ENCODE measurements around the gene ARMC3.
"Not testable (repeated sequence)": the region's sequence is repeated elsewhere in the genome, so short reads cannot be mapped to it uniquely, and the experiment has no call there.

Gene ARMC3

DNA sequence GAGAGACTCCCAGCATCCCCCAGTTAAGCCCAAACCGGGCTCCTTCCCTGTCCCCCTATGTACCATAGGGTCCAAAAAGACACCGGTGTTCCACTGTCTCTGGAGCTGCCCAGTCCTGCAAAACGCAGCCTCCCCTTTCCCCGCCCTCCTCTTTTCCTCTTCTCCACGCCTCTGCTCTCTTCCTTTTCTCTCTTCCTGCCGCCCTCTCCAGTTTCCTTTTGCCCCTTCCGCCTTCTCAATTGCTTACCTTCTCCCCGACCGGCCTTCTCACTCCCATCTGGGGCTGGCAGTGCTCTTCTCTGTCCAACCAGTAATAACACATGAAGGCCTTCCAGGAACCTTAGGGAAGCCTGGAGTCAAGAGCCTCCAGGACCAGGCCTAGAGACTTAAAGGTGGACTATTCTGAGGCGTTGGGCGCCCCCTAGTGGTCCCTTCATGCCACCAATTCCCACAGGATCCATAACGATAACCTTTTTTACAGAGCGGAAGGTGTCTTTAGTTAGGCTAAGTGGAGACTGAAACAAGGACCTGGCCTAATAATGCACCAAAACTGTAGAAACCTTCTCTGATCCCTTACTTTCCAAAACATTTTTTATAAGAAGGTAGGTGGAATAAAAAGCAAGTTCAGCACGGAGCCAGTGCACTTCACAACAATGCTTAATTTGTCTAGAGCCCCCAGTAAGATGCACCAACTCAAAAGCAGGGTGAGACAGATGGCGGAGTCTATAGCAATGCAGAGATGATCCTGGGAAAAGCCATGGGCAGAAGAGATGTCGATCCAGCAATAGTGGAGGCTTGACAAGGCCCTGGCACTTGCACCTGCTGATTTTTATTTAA, 140.3 kb downstream of the ARMC3 start:
- no peak for TF ChIP-seq ISL1 (CRISPR knock-in tag; IDR thresholded peaks at IDR 0.05)
- no peak for TF ChIP-seq OSR1 (CRISPR knock-in tag; IDR thresholded peaks at IDR 0.05)
- no peak for TF ChIP-seq BACH2 (CRISPR knock-in tag; IDR thresholded peaks at IDR 0.05; ENCODE audit: borderline replicate concordance)
- TF ChIP-seq POU6F1 (CRISPR knock-in tag; IDR thresholded peaks at IDR 0.05; ENCODE audit: borderline replicate concordance, low read depth) = no peak
- no peak for TF ChIP-seq ESRRG (CRISPR knock-in tag; IDR thresholded peaks at IDR 0.05)
- no peak for TF ChIP-seq TOX (CRISPR knock-in tag; IDR thresholded peaks at IDR 0.05; ENCODE audit: borderline replicate concordance)
- no peak for TF ChIP-seq CSRNP3 (CRISPR knock-in tag; IDR thresholded peaks at IDR 0.05)
- no peak for TF ChIP-seq ZNF8 (CRISPR knock-in tag; IDR thresholded peaks at IDR 0.05)
- TF ChIP-seq CSDC2 (CRISPR knock-in tag; IDR thresholded peaks at IDR 0.05) = no peak
- TF ChIP-seq, protein P1, sequence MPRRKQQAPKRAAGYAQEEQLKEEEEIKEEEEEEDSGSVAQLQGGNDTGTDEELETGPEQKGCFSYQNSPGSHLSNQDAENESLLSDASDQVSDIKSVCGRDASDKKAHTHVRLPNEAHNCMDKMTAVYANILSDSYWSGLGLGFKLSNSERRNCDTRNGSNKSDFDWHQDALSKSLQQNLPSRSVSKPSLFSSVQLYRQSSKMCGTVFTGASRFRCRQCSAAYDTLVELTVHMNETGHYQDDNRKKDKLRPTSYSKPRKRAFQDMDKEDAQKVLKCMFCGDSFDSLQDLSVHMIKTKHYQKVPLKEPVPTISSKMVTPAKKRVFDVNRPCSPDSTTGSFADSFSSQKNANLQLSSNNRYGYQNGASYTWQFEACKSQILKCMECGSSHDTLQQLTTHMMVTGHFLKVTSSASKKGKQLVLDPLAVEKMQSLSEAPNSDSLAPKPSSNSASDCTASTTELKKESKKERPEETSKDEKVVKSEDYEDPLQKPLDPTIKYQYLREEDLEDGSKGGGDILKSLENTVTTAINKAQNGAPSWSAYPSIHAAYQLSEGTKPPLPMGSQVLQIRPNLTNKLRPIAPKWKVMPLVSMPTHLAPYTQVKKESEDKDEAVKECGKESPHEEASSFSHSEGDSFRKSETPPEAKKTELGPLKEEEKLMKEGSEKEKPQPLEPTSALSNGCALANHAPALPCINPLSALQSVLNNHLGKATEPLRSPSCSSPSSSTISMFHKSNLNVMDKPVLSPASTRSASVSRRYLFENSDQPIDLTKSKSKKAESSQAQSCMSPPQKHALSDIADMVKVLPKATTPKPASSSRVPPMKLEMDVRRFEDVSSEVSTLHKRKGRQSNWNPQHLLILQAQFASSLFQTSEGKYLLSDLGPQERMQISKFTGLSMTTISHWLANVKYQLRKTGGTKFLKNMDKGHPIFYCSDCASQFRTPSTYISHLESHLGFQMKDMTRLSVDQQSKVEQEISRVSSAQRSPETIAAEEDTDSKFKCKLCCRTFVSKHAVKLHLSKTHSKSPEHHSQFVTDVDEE (CRISPR knock-in tag; IDR thresholded peaks at IDR 0.05) = no peak
- no peak for TF ChIP-seq SNAI2 (CRISPR knock-in tag; IDR thresholded peaks at IDR 0.05)
- no peak for TF ChIP-seq ARNTL (CRISPR knock-in tag; IDR thresholded peaks at IDR 0.05; ENCODE audit: borderline replicate concordance, low read depth)
- no peak for TF ChIP-seq ZFP30 (CRISPR knock-in tag; IDR thresholded peaks at IDR 0.05)
- no peak for TF ChIP-seq ZNF70 (CRISPR knock-in tag; IDR thresholded peaks at IDR 0.05)
- TF ChIP-seq, protein P2, sequence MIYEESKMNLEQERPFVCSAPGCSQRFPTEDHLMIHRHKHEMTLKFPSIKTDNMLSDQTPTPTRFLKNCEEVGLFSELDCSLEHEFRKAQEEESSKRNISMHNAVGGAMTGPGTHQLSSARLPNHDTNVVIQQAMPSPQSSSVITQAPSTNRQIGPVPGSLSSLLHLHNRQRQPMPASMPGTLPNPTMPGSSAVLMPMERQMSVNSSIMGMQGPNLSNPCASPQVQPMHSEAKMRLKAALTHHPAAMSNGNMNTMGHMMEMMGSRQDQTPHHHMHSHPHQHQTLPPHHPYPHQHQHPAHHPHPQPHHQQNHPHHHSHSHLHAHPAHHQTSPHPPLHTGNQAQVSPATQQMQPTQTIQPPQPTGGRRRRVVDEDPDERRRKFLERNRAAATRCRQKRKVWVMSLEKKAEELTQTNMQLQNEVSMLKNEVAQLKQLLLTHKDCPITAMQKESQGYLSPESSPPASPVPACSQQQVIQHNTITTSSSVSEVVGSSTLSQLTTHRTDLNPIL (CRISPR knock-in tag; IDR thresholded peaks at IDR 0.05; ENCODE audit: low read depth) = no peak
- ATAC-seq = peak; percentile 97

DNA sequence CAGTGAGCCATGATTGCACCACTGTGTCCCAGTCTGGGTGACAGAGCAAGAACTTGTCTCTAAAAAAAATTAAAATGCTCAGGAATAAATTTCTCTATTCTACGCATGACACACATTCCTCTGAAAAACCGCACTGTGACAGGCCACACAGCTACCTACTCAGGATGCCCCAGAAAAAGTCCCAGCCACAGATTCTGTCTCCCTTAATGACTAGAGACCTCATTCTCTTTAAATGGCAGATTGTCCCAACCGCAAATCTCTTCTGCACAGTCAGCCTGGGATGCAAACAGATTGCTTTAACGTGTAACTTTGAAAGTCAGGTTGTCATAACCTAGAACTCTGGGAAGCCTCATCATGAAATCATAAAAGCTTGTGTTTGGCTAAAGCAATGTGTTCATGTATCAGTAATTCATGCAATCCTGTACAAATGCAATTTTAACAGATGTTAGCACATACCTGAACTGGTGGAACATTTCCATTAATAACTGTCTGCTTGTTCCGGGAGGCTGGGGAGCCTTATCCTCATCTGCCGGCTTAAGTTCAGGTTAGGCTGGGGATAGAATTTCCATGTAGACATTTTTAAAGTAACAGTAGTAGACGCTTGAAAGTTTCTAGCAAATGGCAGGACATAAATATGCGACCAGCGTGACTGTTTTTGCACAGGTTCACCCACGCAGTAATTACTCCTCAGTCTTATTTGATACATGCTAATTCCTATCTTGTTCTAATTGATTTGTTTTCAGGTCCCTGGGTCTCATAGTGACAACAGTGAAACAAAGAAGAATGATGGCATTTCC, 141.4 kb downstream of the ARMC3 start:
- TF ChIP-seq, protein P2 (CRISPR knock-in tag; IDR thresholded peaks at IDR 0.05; ENCODE audit: low read depth) = no peak
- TF ChIP-seq ZNF70 (CRISPR knock-in tag; IDR thresholded peaks at IDR 0.05) (no peak), PPARA (CRISPR knock-in tag; IDR thresholded peaks at IDR 0.05; ENCODE audit: borderline replicate concordance) (no peak), SNAI2 (CRISPR knock-in tag; IDR thresholded peaks at IDR 0.05) (no peak), TCF4 (CRISPR knock-in tag; IDR thresholded peaks at IDR 0.05; ENCODE audit: borderline replicate concordance) (no peak), ZNF565 (CRISPR knock-in tag; conservative IDR thresholded peaks at IDR 0.05; ENCODE audit: low read depth) (no peak), RARB (CRISPR knock-in tag; IDR thresholded peaks at IDR 0.05) (no peak), ZFP30 (CRISPR knock-in tag; IDR thresholded peaks at IDR 0.05) (no peak), ARNTL (CRISPR knock-in tag; IDR thresholded peaks at IDR 0.05; ENCODE audit: borderline replicate concordance, low read depth) (no peak)
- TF ChIP-seq, protein P1 (CRISPR knock-in tag; IDR thresholded peaks at IDR 0.05) = no peak
- TF ChIP-seq, protein P3, sequence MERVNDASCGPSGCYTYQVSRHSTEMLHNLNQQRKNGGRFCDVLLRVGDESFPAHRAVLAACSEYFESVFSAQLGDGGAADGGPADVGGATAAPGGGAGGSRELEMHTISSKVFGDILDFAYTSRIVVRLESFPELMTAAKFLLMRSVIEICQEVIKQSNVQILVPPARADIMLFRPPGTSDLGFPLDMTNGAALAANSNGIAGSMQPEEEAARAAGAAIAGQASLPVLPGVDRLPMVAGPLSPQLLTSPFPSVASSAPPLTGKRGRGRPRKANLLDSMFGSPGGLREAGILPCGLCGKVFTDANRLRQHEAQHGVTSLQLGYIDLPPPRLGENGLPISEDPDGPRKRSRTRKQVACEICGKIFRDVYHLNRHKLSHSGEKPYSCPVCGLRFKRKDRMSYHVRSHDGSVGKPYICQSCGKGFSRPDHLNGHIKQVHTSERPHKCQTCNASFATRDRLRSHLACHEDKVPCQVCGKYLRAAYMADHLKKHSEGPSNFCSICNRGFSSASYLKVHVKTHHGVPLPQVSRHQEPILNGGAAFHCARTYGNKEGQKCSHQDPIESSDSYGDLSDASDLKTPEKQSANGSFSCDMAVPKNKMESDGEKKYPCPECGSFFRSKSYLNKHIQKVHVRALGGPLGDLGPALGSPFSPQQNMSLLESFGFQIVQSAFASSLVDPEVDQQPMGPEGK (CRISPR knock-in tag; IDR thresholded peaks at IDR 0.05; ENCODE audit: borderline replicate concordance) = no peak
- ATAC-seq = no peak

DNA sequence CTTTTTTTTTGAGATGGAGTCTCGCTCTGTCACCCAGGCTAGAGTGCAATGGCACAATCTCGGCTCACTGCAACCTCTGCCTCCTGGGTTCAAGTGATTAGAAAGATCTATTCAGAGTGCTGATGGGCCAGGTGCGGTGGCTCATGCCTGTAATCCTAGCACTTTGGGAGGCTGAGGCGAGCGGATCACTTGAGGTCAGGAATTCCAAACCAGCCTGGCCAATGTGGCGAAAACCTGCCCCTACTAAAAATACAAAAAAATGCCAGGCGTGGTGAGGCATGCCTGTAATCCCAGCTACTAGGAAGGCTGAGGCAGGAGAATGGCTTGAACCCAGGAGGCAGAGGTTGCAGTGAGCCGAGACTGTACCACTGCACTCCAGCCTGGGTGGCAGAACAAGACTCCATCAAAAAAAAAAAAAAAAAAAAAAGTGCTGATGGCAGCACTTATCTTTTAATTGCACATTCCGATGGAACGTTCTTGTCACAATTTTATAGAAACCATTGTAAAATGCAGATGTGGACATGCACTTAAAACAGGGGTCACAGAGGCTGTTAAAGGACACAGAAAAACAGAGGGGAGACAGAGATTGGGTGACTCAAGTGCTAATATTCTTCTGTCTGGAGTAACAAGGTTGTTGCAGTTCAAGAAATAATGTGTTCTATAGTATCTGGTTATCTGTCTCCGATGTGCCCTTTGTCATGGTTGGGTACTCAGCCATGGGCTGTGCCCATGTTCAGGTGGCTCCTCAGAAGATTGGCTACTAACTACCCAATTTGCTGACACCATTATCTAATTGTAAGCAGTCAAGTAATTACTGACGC, 142.4 kb downstream of the ARMC3 start:
- ATAC-seq = not testable (repeated sequence)
